Keratinocyte (primary cell): ENCODE data around the gene CCNJ.
"Not testable (repeated sequence)": the region's sequence is repeated elsewhere in the genome, so short reads cannot be mapped to it uniquely, and the experiment has no call there.

Experiments
- EZH2 ChIP-seq: IDR thresholded peaks from one replicate; pipeline ENCODE4 v1.6.1; 2012; ENCODE audit warnings: inconsistent platforms, mild to moderate bottlenecking, low read length, moderate library complexity
- TF ChIP-seq, protein P1 (sequence below), 3 experiments: IDR thresholded peaks in 1 of 3; conservative IDR thresholded peaks in 1 of 3; optimal IDR thresholded peaks in 1 of 3; 2 replicates in 2 of 3; 3 replicates in 1 of 3; pipeline versions ENCODE3 to v1.5.1; 2011; ENCODE audit warnings: low read length in 3 of 3, mild to moderate bottlenecking in 3 of 3, moderate library complexity in 2 of 3, control low read depth in 1 of 3, inconsistent platforms in 1 of 3; ENCODE audit not compliant: insufficient read depth in 2 of 3; ENCODE audit errors: extremely low read depth in 1 of 3

DNA sequence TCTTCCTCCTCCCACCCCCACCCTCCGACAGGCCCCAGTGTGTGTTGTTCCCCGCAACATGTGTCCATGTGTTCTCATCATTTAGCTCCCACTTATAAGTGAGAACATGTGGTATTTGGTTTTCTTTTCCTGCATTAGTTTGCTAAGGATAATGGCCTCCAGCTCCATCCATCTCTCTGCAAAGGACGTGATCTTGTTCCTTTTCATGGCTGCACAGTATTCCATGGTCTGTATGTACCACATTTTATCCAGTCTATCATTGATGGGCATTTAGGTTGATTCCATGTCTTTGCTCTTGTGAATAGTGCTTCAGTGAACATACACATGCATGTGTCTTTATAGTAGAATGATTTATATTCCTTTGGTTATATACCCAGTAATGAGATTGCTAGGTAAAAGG is 4.5 kb downstream of the CCNJ start:
- TF ChIP-seq, protein P1, sequence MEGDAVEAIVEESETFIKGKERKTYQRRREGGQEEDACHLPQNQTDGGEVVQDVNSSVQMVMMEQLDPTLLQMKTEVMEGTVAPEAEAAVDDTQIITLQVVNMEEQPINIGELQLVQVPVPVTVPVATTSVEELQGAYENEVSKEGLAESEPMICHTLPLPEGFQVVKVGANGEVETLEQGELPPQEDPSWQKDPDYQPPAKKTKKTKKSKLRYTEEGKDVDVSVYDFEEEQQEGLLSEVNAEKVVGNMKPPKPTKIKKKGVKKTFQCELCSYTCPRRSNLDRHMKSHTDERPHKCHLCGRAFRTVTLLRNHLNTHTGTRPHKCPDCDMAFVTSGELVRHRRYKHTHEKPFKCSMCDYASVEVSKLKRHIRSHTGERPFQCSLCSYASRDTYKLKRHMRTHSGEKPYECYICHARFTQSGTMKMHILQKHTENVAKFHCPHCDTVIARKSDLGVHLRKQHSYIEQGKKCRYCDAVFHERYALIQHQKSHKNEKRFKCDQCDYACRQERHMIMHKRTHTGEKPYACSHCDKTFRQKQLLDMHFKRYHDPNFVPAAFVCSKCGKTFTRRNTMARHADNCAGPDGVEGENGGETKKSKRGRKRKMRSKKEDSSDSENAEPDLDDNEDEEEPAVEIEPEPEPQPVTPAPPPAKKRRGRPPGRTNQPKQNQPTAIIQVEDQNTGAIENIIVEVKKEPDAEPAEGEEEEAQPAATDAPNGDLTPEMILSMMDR (optimal IDR thresholded peaks at IDR 0.05 in 1 of 3, IDR thresholded peaks at IDR 0.05 in 1 of 3, conservative IDR thresholded peaks at IDR 0.05 in 1 of 3; ENCODE audit: extremely low read depth in 1 of 3, insufficient read depth in 2 of 3, low read length in 3 of 3) = not testable (repeated sequence)
- not testable (repeated sequence) for TF ChIP-seq EZH2
